Upper lobe of left lung (tissue), 6 donors: ENCODE measurements around the gene ADCK2. TPM values are rescaled to one million over a fixed set of nuclear protein-coding genes. Genes with fewer than 3 reads are reported as not detected.
"Not testable (repeated sequence)": the region's sequence is repeated elsewhere in the genome, so short reads cannot be mapped to it uniquely, and the experiment has no call there.

ENCODE experiments used
- ATAC-seq, 2 donors: fragments of 200-7000 bp; cut with Tn5 transposase; one replicate each; pipeline ENCODE4 v1.9.1; 2022; ENCODE audit warnings: mild to moderate bottlenecking in 2 of 2, moderate library complexity in 2 of 2; ENCODE audit not compliant: low FRiP score in 2 of 2
- DNase-seq, 2 donors: peaks; one replicate each; pipeline ENCODE4 v3.0.0-alpha.2; 2019 to 2020
- H3K27ac ChIP-seq, 4 donors: fragments of 200-600 bp; sonication (generic); one replicate each; pipeline ENCODE4 v1.5.1; 2016 to 2019
- H3K27me3 ChIP-seq, 4 donors: fragments of 200-600 bp; sonication (generic); one replicate each; pipeline ENCODE4 v1.5.1; 2017 to 2019
- H3K36me3 ChIP-seq, 4 donors: fragments of 200-600 bp; sonication (generic); one replicate each; pipeline ENCODE4 v1.5.1; 2016 to 2019
- H3K4me1 ChIP-seq, 4 donors: fragments of 200-600 bp; sonication (generic); one replicate each; pipeline ENCODE4 v1.5.1; 2018 to 2019
- H3K4me3 ChIP-seq, 4 donors: fragments of 200-600 bp; sonication (generic); one replicate each; pipeline ENCODE4 v1.5.1; 2017 to 2019; ENCODE audit warnings: mild to moderate bottlenecking in 2 of 4, moderate library complexity in 1 of 4
- H3K9me3 ChIP-seq, 4 donors: fragments of 200-600 bp; sonication (generic); one replicate each; pipeline ENCODE4 v1.5.1; 2018 to 2019
- EP300 ChIP-seq, 4 donors: sonication (generic); formaldehyde crosslinking; IDR thresholded peaks; one replicate each; pipeline ENCODE4 v1.5.1; 2017; ENCODE audit warnings: antibody characterized with exemption in 4 of 4, control low read depth in 2 of 4
- POLR2A ChIP-seq, 4 donors: fragments of 450-650 bp; IDR thresholded peaks; one replicate each; pipeline ENCODE4 v1.5.1; 2016 to 2017; ENCODE audit warnings: antibody characterized with exemption in 4 of 4, mild to moderate bottlenecking in 2 of 4
- POLR2AphosphoS5 ChIP-seq, 2 donors: sonication (generic); formaldehyde crosslinking; IDR thresholded peaks; one replicate each; pipeline ENCODE4 v1.5.1; 2017; ENCODE audit warnings: antibody characterized with exemption in 2 of 2
- whole genome bisulfite sequencing, 2 donors: methylation state at CpG; one replicate each; pipeline ENCODE4 v1.1.5; 2017 to 2018; 5-methylcytosine and 5-hydroxymethylcytosine counted together
- total RNA-seq, 6 donors: library from RNA; depleted of rRNA in 4 of 6; stranded (reverse); fragments of >200 nt in 4 of 6; gene quantifications; one replicate each; pipeline versions ENCODE4 v1.1.0 to v1.2.1, GENCODE V29; 2016 to 2021
- TF ChIP-seq, protein P1 (sequence below), 6 experiments: fragments of 450-650 bp in 4 of 6; fragments of 200-600 bp in 2 of 6; sonication (generic) in 2 of 6; IDR thresholded peaks; one replicate each; pipeline ENCODE4 v1.5.1; 2016 to 2019; ENCODE audit warnings: antibody characterized with exemption in 6 of 6
- donor health status: DM: no; HTN: no; CAD: no; lungs with moderate emphysema.
- donor health status: DM: no; HTN: yes; CAD: no; lungs with severe emphysema.

The ADCK2 gene
- total RNA-seq, 6 donors from 2014 or later: 19.4 to 39.8 (median 30.0) TPM

DNA sequence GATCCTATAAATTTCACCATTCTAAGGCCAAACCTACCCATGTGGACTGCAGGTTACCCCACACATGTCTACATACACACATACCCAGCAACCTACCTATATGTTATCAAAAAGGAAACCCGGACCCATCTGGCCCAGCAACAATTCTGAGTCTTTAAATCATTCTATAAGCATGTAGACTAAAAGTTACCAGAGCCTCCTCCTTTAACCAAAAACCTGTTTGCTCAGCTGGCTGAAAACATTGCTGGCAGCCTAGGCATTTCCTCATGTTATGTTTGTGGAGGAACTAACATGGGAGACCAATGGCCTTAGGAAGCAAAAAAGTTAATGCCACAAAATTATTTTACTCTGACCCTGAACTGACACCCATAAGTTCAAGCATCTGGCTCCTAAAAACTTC, 5.3 kb upstream of the ADCK2 start:
- H3K27me3 ChIP-seq: no peaks in the 10 kb centered on the region
- no peaks in the 10 kb centered on the region for H3K36me3 ChIP-seq
- H3K4me3 ChIP-seq: no peak overlapping the region
- peaks cover 2 to 8% (median 3%) of the 10 kb centered on the region in 4 donors for H3K4me1 ChIP-seq
- no peaks in the 10 kb centered on the region for H3K9me3 ChIP-seq
- DNase-seq (no peak), ATAC-seq (no peak)
- H3K27ac ChIP-seq: no peak overlapping the region
- TF ChIP-seq POLR2AphosphoS5 (IDR thresholded peaks at IDR 0.05) (no peak), POLR2A (IDR thresholded peaks at IDR 0.05) (no peak), EP300 (IDR thresholded peaks at IDR 0.05) (no peak)
- TF ChIP-seq, protein P1, sequence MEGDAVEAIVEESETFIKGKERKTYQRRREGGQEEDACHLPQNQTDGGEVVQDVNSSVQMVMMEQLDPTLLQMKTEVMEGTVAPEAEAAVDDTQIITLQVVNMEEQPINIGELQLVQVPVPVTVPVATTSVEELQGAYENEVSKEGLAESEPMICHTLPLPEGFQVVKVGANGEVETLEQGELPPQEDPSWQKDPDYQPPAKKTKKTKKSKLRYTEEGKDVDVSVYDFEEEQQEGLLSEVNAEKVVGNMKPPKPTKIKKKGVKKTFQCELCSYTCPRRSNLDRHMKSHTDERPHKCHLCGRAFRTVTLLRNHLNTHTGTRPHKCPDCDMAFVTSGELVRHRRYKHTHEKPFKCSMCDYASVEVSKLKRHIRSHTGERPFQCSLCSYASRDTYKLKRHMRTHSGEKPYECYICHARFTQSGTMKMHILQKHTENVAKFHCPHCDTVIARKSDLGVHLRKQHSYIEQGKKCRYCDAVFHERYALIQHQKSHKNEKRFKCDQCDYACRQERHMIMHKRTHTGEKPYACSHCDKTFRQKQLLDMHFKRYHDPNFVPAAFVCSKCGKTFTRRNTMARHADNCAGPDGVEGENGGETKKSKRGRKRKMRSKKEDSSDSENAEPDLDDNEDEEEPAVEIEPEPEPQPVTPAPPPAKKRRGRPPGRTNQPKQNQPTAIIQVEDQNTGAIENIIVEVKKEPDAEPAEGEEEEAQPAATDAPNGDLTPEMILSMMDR (IDR thresholded peaks at IDR 0.05): no peak
- WGBS, 2 donors: 64 to 81% methylated on average over 1 of the region's 1 CpG

DNA sequence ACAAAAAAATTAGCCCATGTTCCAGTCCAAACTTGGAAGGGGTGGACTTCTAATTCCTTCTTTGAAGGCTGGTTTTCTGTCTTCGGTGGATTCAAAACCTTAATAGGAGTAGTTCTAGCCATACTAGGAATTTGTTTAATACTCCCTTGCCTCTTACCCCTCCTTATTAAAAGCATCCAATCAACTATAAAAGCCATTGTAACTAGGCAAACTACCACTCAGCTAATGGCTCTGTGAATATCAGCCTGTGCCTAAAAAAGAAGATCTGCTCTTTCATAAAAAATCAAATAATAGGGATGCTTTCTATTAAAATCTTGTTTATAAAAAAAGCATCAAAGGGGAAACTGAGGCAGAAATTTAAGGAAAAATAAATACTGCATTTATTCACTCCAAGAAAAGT, 4.1 kb upstream of the ADCK2 start:
- no peaks in the 10 kb centered on the region for H3K36me3 ChIP-seq
- WGBS, 2 donors: 62 to 76% methylated on average over 1 of the region's 1 CpG
- DNase-seq: no peak
- no peaks in the 10 kb centered on the region for H3K9me3 ChIP-seq
- H3K4me1 ChIP-seq: peaks cover 3 to 14% (median 7%) of the 10 kb centered on the region in 4 donors
- ATAC-seq: no peak
- no peak overlapping the region for H3K27ac ChIP-seq
- H3K4me3 ChIP-seq: no peak overlapping the region
- no peaks in the 10 kb centered on the region for H3K27me3 ChIP-seq
- TF ChIP-seq POLR2AphosphoS5 (IDR thresholded peaks at IDR 0.05) (no peak), POLR2A (IDR thresholded peaks at IDR 0.05) (no peak)
- TF ChIP-seq, protein P1 (IDR thresholded peaks at IDR 0.05): no peak

DNA sequence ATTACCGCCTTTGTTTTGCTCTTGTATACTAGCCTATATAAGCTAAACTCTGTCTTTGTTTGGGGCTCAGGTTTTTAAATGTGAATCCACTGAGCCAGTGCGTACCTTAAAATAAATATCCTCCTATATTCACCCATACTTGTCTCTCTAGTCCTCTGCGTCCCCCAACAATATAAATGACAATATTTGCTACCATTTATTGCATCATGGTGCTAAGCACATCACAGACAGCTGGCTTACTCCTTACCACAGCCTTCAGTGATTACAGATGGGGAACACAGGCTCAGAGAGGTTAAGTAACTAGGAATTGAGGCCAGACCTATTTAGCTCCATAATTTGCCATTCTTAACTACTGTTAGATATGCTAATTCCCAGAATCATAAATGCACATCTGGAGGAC, 3.4 kb upstream of the ADCK2 start:
- Histone ChIP-seq H3K27ac (no peak overlapping the region), H3K27me3 (no peaks in the 10 kb centered on the region), H3K36me3 (no peaks in the 10 kb centered on the region), H3K4me3 (no peak overlapping the region), H3K4me1 (peaks cover 10 to 21% (median 13%) of the 10 kb centered on the region in 4 donors), H3K9me3 (no peaks in the 10 kb centered on the region)
- TF ChIP-seq EP300 (IDR thresholded peaks at IDR 0.05): no peak
- no peak for TF ChIP-seq POLR2AphosphoS5 (IDR thresholded peaks at IDR 0.05)
- TF ChIP-seq POLR2A (IDR thresholded peaks at IDR 0.05): no peak
- TF ChIP-seq, protein P1 (IDR thresholded peaks at IDR 0.05): no peak
- no peak for ATAC-seq
- WGBS, 2 donors: 88 to 95% methylated on average over 3 of the region's 3 CpGs
- DNase-seq: no peak

DNA sequence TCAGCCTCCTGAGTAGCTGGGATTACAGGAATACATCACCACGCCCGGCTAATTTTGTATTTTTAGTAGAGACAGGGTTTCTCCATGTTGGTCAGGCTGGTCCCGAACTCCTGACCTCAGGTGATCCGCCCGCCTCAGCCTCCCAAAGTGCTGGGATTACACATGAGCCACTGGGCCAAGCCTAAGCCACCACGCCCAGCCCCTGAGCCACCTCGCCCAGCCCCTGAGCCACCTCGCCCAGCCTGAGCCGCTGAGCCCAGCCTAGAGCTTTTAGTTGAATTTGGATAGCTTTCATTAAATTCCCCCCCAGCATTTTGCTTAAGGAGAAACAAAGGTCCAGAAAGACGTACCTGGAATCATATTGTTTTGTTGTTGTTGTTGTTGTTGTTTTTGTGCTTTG, 2.9 kb upstream of the ADCK2 start:
- not testable (repeated sequence) for H3K27ac ChIP-seq, H3K36me3 ChIP-seq

DNA sequence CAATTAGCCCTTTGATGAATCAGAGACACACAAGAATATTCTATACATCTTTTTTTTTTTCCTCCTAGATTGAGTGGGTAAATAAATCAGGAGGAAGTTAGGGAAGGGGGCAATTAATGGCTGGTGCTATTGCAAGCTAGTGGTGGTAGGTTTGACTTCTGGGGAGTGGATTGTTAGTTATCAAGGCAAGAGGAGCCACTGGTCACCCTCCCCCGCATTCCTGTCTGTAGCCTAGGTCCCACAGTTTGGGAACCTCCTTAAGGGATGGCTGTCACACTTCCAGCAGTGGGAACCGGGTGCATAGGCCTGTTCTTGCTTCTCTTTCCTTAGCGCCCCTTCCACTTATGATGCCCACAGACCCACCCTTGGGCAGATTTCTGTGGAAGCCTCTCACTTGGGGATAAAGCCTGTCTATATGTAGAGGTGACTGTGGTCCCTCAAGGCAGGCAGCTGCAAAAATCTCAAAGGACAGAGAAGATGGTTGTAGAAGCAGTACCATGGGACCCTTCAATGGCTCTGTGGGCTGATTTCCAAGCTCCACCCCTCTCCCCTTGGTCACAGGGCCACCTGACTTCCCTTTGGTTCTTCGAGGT, 2.3 kb upstream of the ADCK2 start:
- TF ChIP-seq EP300 (IDR thresholded peaks at IDR 0.05) (no peak), POLR2A (IDR thresholded peaks at IDR 0.05) (no peak), POLR2AphosphoS5 (IDR thresholded peaks at IDR 0.05) (no peak)
- TF ChIP-seq, protein P1 (IDR thresholded peaks at IDR 0.05): no peak
- no peak for ATAC-seq
- WGBS, 2 donors: 61 to 73% methylated on average over 4 of the region's 4 CpGs
- H3K4me1 ChIP-seq: peaks cover 20 to 32% (median 23%) of the 10 kb centered on the region in 4 donors
- no peaks in the 10 kb centered on the region for H3K36me3 ChIP-seq
- H3K4me3 ChIP-seq: no peak overlapping the region
- no peak overlapping the region for H3K27ac ChIP-seq
- no peaks in the 10 kb centered on the region for H3K9me3 ChIP-seq
- H3K27me3 ChIP-seq: no peaks in the 10 kb centered on the region
- no peak for DNase-seq

More for the DNA sequence above, 2.9 kb upstream of the ADCK2 start:
- 91 to 92% methylated on average over 10 of the region's 10 CpGs for WGBS, 2 donors
- DNase-seq, H3K9me3 ChIP-seq, ATAC-seq, H3K4me3 ChIP-seq, H3K27me3 ChIP-seq: not testable (repeated sequence)
- H3K4me1 ChIP-seq: peaks cover 15 to 26% (median 17%) of the 10 kb centered on the region in 4 donors
